VCaP (cell line): ENCODE measurements around the gene GAB2.
A peak's percentile ranks its signal among the peaks of the same experiment; 100 is the strongest.

Experiments
- H3K27ac ChIP-seq: fragments of 450-650 bp; 2 replicates; pipeline ENCODE4 v1.5.1; 2017
- TF ChIP-seq, protein P1 (sequence below): fragments of 450-650 bp; conservative IDR thresholded peaks from 2 replicates; pipeline ENCODE4 v1.5.1; 2017; ENCODE audit warnings: mild to moderate bottlenecking, moderate library complexity

GAB2 gene

DNA sequence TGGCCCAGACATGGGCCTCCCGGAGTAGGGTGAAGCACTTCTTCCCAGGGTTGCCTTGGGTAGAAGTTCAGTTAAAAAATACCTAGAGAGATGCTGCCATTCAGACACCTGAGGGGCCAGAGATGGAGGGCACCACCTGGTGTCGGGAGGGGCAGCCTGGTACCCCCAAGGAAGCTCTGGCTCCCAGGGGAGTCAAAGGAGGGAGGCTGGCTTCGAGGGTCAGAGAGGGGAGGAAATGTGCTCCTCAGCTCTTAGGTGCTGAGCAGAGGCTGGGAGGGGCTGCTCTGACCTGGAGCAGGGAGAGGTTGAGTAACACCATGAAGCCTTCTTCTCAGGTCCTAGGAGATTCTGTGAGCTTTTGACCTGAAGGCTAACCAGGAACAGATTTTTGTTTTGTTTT is 227.8 kb downstream of the GAB2 start:
- TF ChIP-seq, protein P1, sequence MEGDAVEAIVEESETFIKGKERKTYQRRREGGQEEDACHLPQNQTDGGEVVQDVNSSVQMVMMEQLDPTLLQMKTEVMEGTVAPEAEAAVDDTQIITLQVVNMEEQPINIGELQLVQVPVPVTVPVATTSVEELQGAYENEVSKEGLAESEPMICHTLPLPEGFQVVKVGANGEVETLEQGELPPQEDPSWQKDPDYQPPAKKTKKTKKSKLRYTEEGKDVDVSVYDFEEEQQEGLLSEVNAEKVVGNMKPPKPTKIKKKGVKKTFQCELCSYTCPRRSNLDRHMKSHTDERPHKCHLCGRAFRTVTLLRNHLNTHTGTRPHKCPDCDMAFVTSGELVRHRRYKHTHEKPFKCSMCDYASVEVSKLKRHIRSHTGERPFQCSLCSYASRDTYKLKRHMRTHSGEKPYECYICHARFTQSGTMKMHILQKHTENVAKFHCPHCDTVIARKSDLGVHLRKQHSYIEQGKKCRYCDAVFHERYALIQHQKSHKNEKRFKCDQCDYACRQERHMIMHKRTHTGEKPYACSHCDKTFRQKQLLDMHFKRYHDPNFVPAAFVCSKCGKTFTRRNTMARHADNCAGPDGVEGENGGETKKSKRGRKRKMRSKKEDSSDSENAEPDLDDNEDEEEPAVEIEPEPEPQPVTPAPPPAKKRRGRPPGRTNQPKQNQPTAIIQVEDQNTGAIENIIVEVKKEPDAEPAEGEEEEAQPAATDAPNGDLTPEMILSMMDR = no peak
- H3K27ac ChIP-seq = peak overlapping the region; percentile 76; the same call in 1 of the 2 replicates

GRCh38 chr11:78189174-78189724 is 228.4 kb downstream of the GAB2 start:
- TF ChIP-seq, protein P1 = no peak
- H3K27ac ChIP-seq = peak overlapping the region; percentile 76; the same call in 1 of the 2 replicates

- H3K27ac ChIP-seq = peak within 1 kb of the TSS; percentile 76
- TF ChIP-seq, protein P1 = no peak
Measured at GRCh38 chr11:78188286-78189173, 229.1 kb downstream of the GAB2 start, which contains the start of the genes KCTD21 and USP35. Gene KCTD21, minus strand, starts transcription at chr11:78188626. Its CDS starts 14,072 bp downstream, at chr11:78174554. Gene USP35, plus strand, starts transcription at chr11:78188919. Its CDS starts 7,327 bp downstream, at chr11:78196246.

DNA sequence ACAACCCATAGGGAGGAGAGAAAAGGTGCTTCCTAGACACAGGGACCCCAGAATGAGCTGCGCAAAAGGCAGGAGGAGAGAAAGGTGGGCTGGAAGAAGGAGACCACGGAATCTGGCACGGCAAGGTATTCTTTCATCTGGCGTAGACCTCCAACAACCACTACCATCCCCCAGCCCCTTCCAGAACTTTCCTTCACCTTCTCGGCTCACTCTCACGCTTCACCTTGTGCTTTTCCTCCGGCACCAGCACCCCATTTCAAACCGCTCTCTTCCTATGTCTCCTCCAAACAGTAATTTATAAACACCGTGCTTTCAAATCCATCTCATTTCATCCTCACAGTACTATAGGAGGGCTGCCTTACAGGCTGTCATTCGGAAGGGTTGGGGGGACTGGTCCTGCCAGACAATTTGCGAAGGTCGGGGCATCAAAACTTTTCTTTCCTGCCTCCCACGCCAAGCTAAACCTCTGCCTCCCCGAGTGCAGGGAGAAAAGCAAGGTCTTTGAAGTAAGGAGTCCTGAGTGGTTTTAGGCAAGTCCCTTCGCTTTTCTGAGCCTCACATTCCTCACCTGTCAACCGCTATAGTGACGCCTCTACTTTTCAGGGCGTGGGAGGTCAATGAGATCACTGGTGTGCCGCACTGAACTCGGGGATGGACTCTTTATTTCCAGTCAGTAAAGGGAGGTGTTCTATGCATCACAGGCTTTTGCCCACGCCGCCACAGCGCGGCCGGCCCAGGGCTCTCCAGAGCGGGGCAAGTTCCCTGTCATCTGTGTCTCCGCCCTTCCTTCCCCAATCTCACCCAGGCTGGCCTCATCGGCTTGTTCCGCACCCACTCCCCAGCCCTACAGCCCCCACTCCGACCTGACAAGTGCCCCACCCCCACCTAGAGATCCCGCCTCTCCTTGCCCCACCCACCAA is 230.0 kb downstream of the GAB2 start:
- TF ChIP-seq, protein P1 = no peak
- H3K27ac ChIP-seq = peak overlapping the region; percentile 76

DNA sequence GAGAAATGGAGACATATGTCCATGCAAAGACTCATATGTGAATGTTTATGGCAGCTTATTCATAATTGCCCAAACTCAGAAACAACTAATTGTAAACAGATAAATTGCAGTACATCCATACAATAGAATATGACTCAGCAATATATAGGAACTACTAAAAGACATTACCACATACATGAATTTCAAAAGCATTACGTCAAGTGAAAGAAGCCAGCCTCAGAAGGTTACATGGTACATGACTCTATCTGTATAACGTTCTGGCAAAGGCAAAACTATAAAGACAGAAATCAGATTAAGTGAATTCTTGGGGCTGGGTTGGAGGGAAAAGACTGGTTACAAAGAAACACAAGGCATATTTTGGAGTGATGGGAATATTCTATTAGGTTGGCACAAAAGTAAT is 236.4 kb downstream of the GAB2 start:
- no peak overlapping the region for H3K27ac ChIP-seq
- TF ChIP-seq, protein P1 = no peak

- TF ChIP-seq, protein P1 = no peak
Measured at GRCh38 chr11:78180751-78181150, 236.9 kb downstream of the GAB2 start.

More at GRCh38 chr11:78180751-78181150, 236.9 kb downstream of the GAB2 start:
- H3K27ac ChIP-seq = no peak overlapping the region
